ENCODE results near the gene KCNQ1. TPM values are rescaled to one million over a fixed set of nuclear protein-coding genes. Genes with fewer than 3 reads are reported as not detected.

Gene KCNQ1
- total and polyA plus RNA-seq, 9 donors = 1.4 to 17.2 (median 3.8) TPM

- peaks cover 4% of the 10 kb centered on the region for H3K4me1 ChIP-seq (ENCODE audit: insufficient read depth)
- H3K9me3 ChIP-seq = no peaks in the 10 kb centered on the region
- DNase-seq = no peak
- no peak overlapping the region for H3K27ac ChIP-seq
- H3K4me3 ChIP-seq = no peak overlapping the region
- TF ChIP-seq POLR2A (IDR thresholded peaks at IDR 0.05) (no peak), CTCF (IDR thresholded peaks at IDR 0.05) (no peak), EP300 (IDR thresholded peaks at IDR 0.05) (no peak)
- 41 to 49% (median 45%) methylated on average over 12 of the region's 12 CpGs for WGBS, 3 donors
- H3K36me3 ChIP-seq = no peaks in the 10 kb centered on the region
- intact Hi-C loops (cut with DNase I) = loop anchor here in 1 of 4 donors (10.0 kb wide), 1 partner anchor 490 kb away; no protein-coding TSS in a partner anchor
- H3K27me3 ChIP-seq = no peaks in the 10 kb centered on the region
Observed at GRCh38 chr11:2404735-2405196, 40.0 kb upstream of the KCNQ1 start.

GRCh38 chr11:2406451-2406850 lies 38.4 kb upstream of the KCNQ1 start:
- intact Hi-C loops (cut with DNase I) = loop anchor here in 1 of 4 donors (10.0 kb wide), 1 partner anchor 488 kb away; no protein-coding TSS in a partner anchor
- no peaks in the 10 kb centered on the region for H3K27me3 ChIP-seq

GRCh38 chr11:2406878-2407410 lies 37.9 kb upstream of the KCNQ1 start:
- WGBS, 3 donors = 82 to 89% (median 87%) methylated on average over 14 to 24 of the region's 24 CpGs
- TF ChIP-seq EP300 (IDR thresholded peaks at IDR 0.05) (no peak), CTCF (IDR thresholded peaks at IDR 0.05) (no peak), POLR2A (IDR thresholded peaks at IDR 0.05) (no peak)
- intact Hi-C loops (cut with DNase I) = loop anchor here in 1 of 4 donors (10.0 kb wide), 1 partner anchor 488 kb away; no protein-coding TSS in a partner anchor
- Histone ChIP-seq H3K9me3 (no peaks in the 10 kb centered on the region), H3K36me3 (no peaks in the 10 kb centered on the region), H3K27me3 (no peaks in the 10 kb centered on the region), H3K4me3 (no peak overlapping the region), H3K4me1 (ENCODE audit: insufficient read depth) (peaks cover under 1% of the 10 kb centered on the region), H3K27ac (no peak overlapping the region)
- DNase-seq = no peak

More at GRCh38 chr11:2406451-2406850, 38.4 kb upstream of the KCNQ1 start:
- no peaks in the 10 kb centered on the region for H3K36me3 ChIP-seq
- TF ChIP-seq CTCF (IDR thresholded peaks at IDR 0.05) (no peak), POLR2A (IDR thresholded peaks at IDR 0.05) (no peak), EP300 (IDR thresholded peaks at IDR 0.05) (no peak)
- H3K4me1 ChIP-seq (ENCODE audit: insufficient read depth) = peaks cover 4% of the 10 kb centered on the region
- DNase-seq = no peak
- 71 to 78% (median 76%) methylated on average over 14 of the region's 14 CpGs for WGBS, 3 donors
- H3K27ac ChIP-seq = no peak overlapping the region
- H3K4me3 ChIP-seq = no peak overlapping the region
- no peaks in the 10 kb centered on the region for H3K9me3 ChIP-seq

- Histone ChIP-seq H3K27me3 (no peaks in the 10 kb centered on the region), H3K9me3 (no peaks in the 10 kb centered on the region), H3K4me3 (no peak overlapping the region), H3K36me3 (no peaks in the 10 kb centered on the region), H3K27ac (no peak overlapping the region), H3K4me1 (ENCODE audit: insufficient read depth) (no peaks in the 10 kb centered on the region)
- WGBS, 3 donors = 55 to 65% (median 61%) methylated on average over 11 of the region's 11 CpGs
- TF ChIP-seq EP300 (IDR thresholded peaks at IDR 0.05) (no peak), CTCF (IDR thresholded peaks at IDR 0.05) (no peak), POLR2A (IDR thresholded peaks at IDR 0.05) (no peak)
- intact Hi-C loops (cut with DNase I) = loop anchor here in 1 of 4 donors (10.0 kb wide), 1 partner anchor 486 kb away; no protein-coding TSS in a partner anchor
- DNase-seq = no peak
Observed at GRCh38 chr11:2408671-2409070, 36.1 kb upstream of the KCNQ1 start.
